SK-N-SH (cell line): ENCODE measurements around the gene CD6. TPM values are rescaled to one million over a fixed set of nuclear protein-coding genes. Genes with fewer than 3 reads are reported as not detected.

ENCODE experiments used
- CTCF ChIA-PET: fragments of 300-600, 350-600 bp; formaldehyde crosslinking; extraction: SDS; loops from one replicate; lab custom pipeline; 2021; lab: Yijun Ruan, JAX
- POLR2A ChIA-PET: fragments of 350-600 bp; sonication (Branson Sonifier 250); formaldehyde crosslinking; extraction: SDS; loops from one replicate; lab custom pipeline; 2020; ENCODE audit warnings: antibody characterized with exemption, inconsistent platforms; lab: Yijun Ruan, JAX
- DNase-seq: peaks from one replicate; pipeline ENCODE4 v3.0.0; 2012
- H2AFZ ChIP-seq: fragments of 200-600 bp; sonication (generic); 2 replicates; pipeline ENCODE4 v1.8.1; 2016; ENCODE audit warnings: antibody characterized with exemption, mild to moderate bottlenecking, low read depth
- H3F3A ChIP-seq: fragments of 200-600 bp; sonication (generic); replicated peaks from 2 replicates; pipeline ENCODE3; 2016; ENCODE audit warnings: antibody characterized with exemption, mild to moderate bottlenecking; ENCODE audit not compliant: insufficient read depth
- H3K27ac ChIP-seq, 2 experiments: fragments of 200-500 bp in 1 of 2; fragments of 200-600 bp in 1 of 2; sonication (Bioruptor generic) in 1 of 2; sonication (generic), shearing (Covaris generic) in 1 of 2; 2 replicates each; pipeline versions ENCODE4 v1.5.1 to v1.6.1; 2014 to 2016; ENCODE audit warnings: low read depth in 2 of 2, inconsistent platforms in 1 of 2, low read length in 1 of 2, mild to moderate bottlenecking in 1 of 2, mixed read lengths in 1 of 2
- H3K27me3 ChIP-seq: fragments of 200-600 bp; sonication (generic), shearing (Covaris generic); 2 replicates; pipeline ENCODE4 v1.6.1; 2016; ENCODE audit warnings: mixed run types; ENCODE audit not compliant: insufficient read depth
- H3K36me3 ChIP-seq, 2 experiments: fragments of 200-500 bp in 1 of 2; fragments of 200-600 bp in 1 of 2; sonication (Bioruptor generic) in 1 of 2; sonication (generic) in 1 of 2; replicated peaks in 1 of 2; 2 replicates each; pipeline versions ENCODE3 to v1.5.1; 2014 to 2016; ENCODE audit warnings: low read length in 1 of 2, mild to moderate bottlenecking in 1 of 2; ENCODE audit not compliant: insufficient read depth in 2 of 2, control insufficient read depth in 1 of 2
- H3K4me1 ChIP-seq, 2 experiments: fragments of 200-500 bp in 1 of 2; fragments of 200-600 bp in 1 of 2; sonication (Bioruptor generic) in 1 of 2; sonication (generic), shearing (Covaris generic) in 1 of 2; 2 replicates each; pipeline versions ENCODE4 v1.5.1 to v1.6.1; 2014 to 2016; ENCODE audit warnings: low read depth in 1 of 2, low read length in 1 of 2, mixed run types in 1 of 2; ENCODE audit not compliant: insufficient read depth in 2 of 2, control insufficient read depth in 1 of 2
- H3K4me2 ChIP-seq: fragments of 200-600 bp; sonication (generic), shearing (Covaris generic); 2 replicates; pipeline ENCODE4 v1.6.1; 2017; ENCODE audit warnings: mixed run types
- H3K4me3 ChIP-seq, 2 experiments: fragments of 200-500 bp in 1 of 2; fragments of 200-600 bp in 1 of 2; sonication (Bioruptor generic) in 1 of 2; sonication (generic), shearing (Covaris generic) in 1 of 2; 2 replicates each; pipeline versions ENCODE4 v1.5.1 to v1.8.1; 2014 to 2016; ENCODE audit warnings: low read depth in 2 of 2, inconsistent platforms in 1 of 2, low read length in 1 of 2, mild to moderate bottlenecking in 1 of 2, mixed read lengths in 1 of 2, moderate library complexity in 1 of 2
- H3K79me2 ChIP-seq: fragments of 200-600 bp; sonication (generic); 2 replicates; pipeline ENCODE4 v1.8.1; 2017; ENCODE audit warnings: mild to moderate bottlenecking; ENCODE audit not compliant: insufficient read depth
- H3K9ac ChIP-seq: fragments of 200-600 bp; sonication (generic); 2 replicates; pipeline ENCODE4 v1.6.1; 2017; ENCODE audit warnings: mixed run types
- H3K9me2 ChIP-seq: fragments of 200-600 bp; sonication (generic); 2 replicates; pipeline ENCODE4 v1.6.1; 2017; ENCODE audit warnings: mixed run types
- H3K9me3 ChIP-seq: fragments of 200-600 bp; sonication (generic); 2 replicates; pipeline ENCODE4 v1.6.1; 2017; ENCODE audit warnings: mixed run types, mild to moderate bottlenecking, moderate library complexity
- H4K20me1 ChIP-seq: fragments of 200-600 bp; sonication (generic); 2 replicates; pipeline ENCODE4 v1.6.1; 2017; ENCODE audit warnings: mild to moderate bottlenecking, mixed run types; ENCODE audit not compliant: insufficient read depth
- CHD2 ChIP-seq: fragments of 150-350 bp; IDR thresholded peaks from 2 replicates; pipeline ENCODE4 v1.6.1; 2018; ENCODE audit warnings: low read length; ENCODE audit not compliant: partially characterized antibody
- CTCF ChIP-seq: fragments of 200-600 bp; sonication (generic); IDR thresholded peaks from 2 replicates; pipeline ENCODE4 v1.6.1; 2017; ENCODE audit warnings: antibody characterized with exemption, mild to moderate bottlenecking, moderate library complexity
- ELF1 ChIP-seq: IDR thresholded peaks from 2 replicates; pipeline ENCODE4 v1.4.0; 2012
- EP300 ChIP-seq, 2 experiments: IDR thresholded peaks; 2 replicates each; pipeline versions ENCODE4 v1.4.0 to v1.6.1; 2012; ENCODE audit warnings: borderline replicate concordance in 1 of 2, low read depth in 1 of 2, low read length in 1 of 2
- FOSL2 ChIP-seq: IDR thresholded peaks from 2 replicates; pipeline ENCODE4 v1.4.0; 2012; ENCODE audit warnings: low read depth, mild to moderate bottlenecking, moderate library complexity, borderline replicate concordance
- FOXJ3 ChIP-seq: sonication (generic); formaldehyde crosslinking; IDR thresholded peaks from 2 replicates; pipeline ENCODE4 v1.5.1; 2020; ENCODE audit warnings: mild to moderate bottlenecking, missing genetic modification reagents
- GABPA ChIP-seq: IDR thresholded peaks from 2 replicates; pipeline ENCODE4 v1.4.0; 2012; ENCODE audit warnings: low read depth, mild to moderate bottlenecking
- IRF3 ChIP-seq: fragments of 150-350 bp; IDR thresholded peaks from 2 replicates; pipeline ENCODE4 v1.6.1; 2016; ENCODE audit warnings: mild to moderate bottlenecking, low read depth, low read length
- MAX ChIP-seq: IDR thresholded peaks from 2 replicates; pipeline ENCODE4 v1.4.0; 2012; ENCODE audit warnings: low read depth
- MEF2A ChIP-seq: IDR thresholded peaks from 2 replicates; pipeline ENCODE4 v1.4.0; 2012; ENCODE audit warnings: low read depth, borderline replicate concordance
- MXI1 ChIP-seq: IDR thresholded peaks from 2 replicates; pipeline ENCODE4 v1.6.1; 2012; ENCODE audit warnings: mild to moderate bottlenecking, low read depth, low read length, improper control_type of control experiment
- RCOR1 ChIP-seq: fragments of 150-350 bp; IDR thresholded peaks from 2 replicates; pipeline ENCODE4 v1.6.1; 2017; ENCODE audit warnings: antibody characterized with exemption, low read length
- REST ChIP-seq: IDR thresholded peaks from 2 replicates; pipeline ENCODE4 v1.6.1; 2012; ENCODE audit warnings: mild to moderate bottlenecking, low read depth, low read length, moderate library complexity
- RFX5 ChIP-seq: IDR thresholded peaks from 2 replicates; pipeline ENCODE4 v1.6.1; 2012; ENCODE audit warnings: mild to moderate bottlenecking, improper control_type of control experiment, low read length
- TAF1 ChIP-seq: IDR thresholded peaks from 2 replicates; pipeline ENCODE4 v1.6.1; 2012; ENCODE audit warnings: low read depth, mild to moderate bottlenecking, low read length, moderate library complexity, borderline replicate concordance
- TCF12 ChIP-seq: IDR thresholded peaks from 2 replicates; pipeline ENCODE4 v1.4.0; 2012
- TEAD4 ChIP-seq: IDR thresholded peaks from 2 replicates; pipeline ENCODE4 v1.4.0; 2012; ENCODE audit warnings: mild to moderate bottlenecking, borderline replicate concordance; ENCODE audit not compliant: insufficient read depth
- USF2 ChIP-seq: fragments of 150-350 bp; IDR thresholded peaks from 2 replicates; pipeline ENCODE4 v1.6.1; 2017; ENCODE audit warnings: antibody characterized with exemption, low read length, low read depth, borderline replicate concordance
- ZBTB33 ChIP-seq: IDR thresholded peaks from 2 replicates; pipeline ENCODE4 v1.4.0; 2012; ENCODE audit warnings: low read depth, borderline replicate concordance
- WGBS: methylation state at CpG from one replicate; pipeline ENCODE4 v1.1.6; 2017; ENCODE audit warnings: low lambda C conversion rate; 5-methylcytosine and 5-hydroxymethylcytosine counted together
- polyA plus RNA-seq, 3 experiments: library from polyadenylated mRNA; depleted of rRNA; stranded (reverse); fragments of >200 nt; gene quantifications; 2 replicates each; pipeline ENCODE4 v1.2.3, GENCODE V29; 2012

The CD6 gene
- polyA plus RNA-seq, 1 of the 3 experiments (the other 2 are of a cell fraction) = not detected

- Histone ChIP-seq H3F3A (no peaks in the 10 kb centered on the region), H3K9ac (no peak overlapping the region), H3K9me2 (no peaks in the 10 kb centered on the region), H3K4me2 (no peak overlapping the region), H3K36me3 (no peaks in the 10 kb centered on the region), H2AFZ (no peak overlapping the region), H3K27me3 (no peaks in the 10 kb centered on the region; the same call in 1 of the 2 replicates), H3K4me3 (no peak overlapping the region), H3K9me3 (no peaks in the 10 kb centered on the region)
- 58% methylated on average over 4 of the region's 4 CpGs for WGBS
- CTCF ChIA-PET = interaction anchor here (0.7 kb wide), 1 partner anchor 146 kb away, joined by 3 read pairs; no protein-coding TSS in a partner anchor
- no peak for TF ChIP-seq MAX
- no peak for TF ChIP-seq ELF1
- no peak for TF ChIP-seq RFX5
- TF ChIP-seq TAF1 = no peak
- TF ChIP-seq EP300 (IDR thresholded peaks at IDR 0.05; ENCODE audit: borderline replicate concordance in 1 of 2, low read depth in 1 of 2, low read length in 1 of 2) = no peak
- TF ChIP-seq FOXJ3 (CRISPR knock-in tag) = no peak
- no peak for TF ChIP-seq USF2
- TF ChIP-seq CHD2 = no peak
- TF ChIP-seq GABPA = no peak
- no peak for TF ChIP-seq REST
- TF ChIP-seq IRF3 = no peak
- TF ChIP-seq MEF2A = no peak
- TF ChIP-seq FOSL2 = no peak
- TF ChIP-seq TEAD4 = no peak
- TF ChIP-seq RCOR1 = no peak
- no peak for TF ChIP-seq TCF12
- no peak for TF ChIP-seq MXI1
- no peak for TF ChIP-seq ZBTB33
- no peak for TF ChIP-seq CTCF
- TF ChIP-seq, all 33 proteins: peak for 0
- Histone ChIP-seq H3K27ac (no peak overlapping the region), H3K4me1 (peaks cover 0 to 23% of the 10 kb centered on the region in 2 experiments; a peak in 1 of 4 replicates), H3K79me2 (no peaks in the 10 kb centered on the region), H4K20me1 (no peaks in the 10 kb centered on the region)
- POLR2A ChIA-PET = no interaction called here
- no peak for DNase-seq
Observed at GRCh38 chr11:60977224-60977623, 5.7 kb downstream of the CD6 start.
